Stimulated activated CD8-positive, alpha-beta memory T cell treated with anti-CD3 and anti-CD28 coated beads, Interleukin-12 subunit alpha, Interleukin-12 subunit beta, amount 100 ng/mL, for 24 hours (primary cell): ENCODE data around the gene SLC15A1.
A peak's percentile ranks its signal among the peaks of the same experiment; 100 is the strongest.
"Not testable (repeated sequence)": the region's sequence is repeated elsewhere in the genome, so short reads cannot be mapped to it uniquely, and the experiment has no call there.

Source experiments
- DNase-seq: peaks from one replicate; pipeline ENCODE4 v3.0.0-alpha.2; 2020; ENCODE audit errors: extremely low read depth

Gene SLC15A1

GRCh38 chr13:98658131-98658530 lies 94.3 kb downstream of the SLC15A1 start:
- DNase-seq, result no peak

GRCh38 chr13:98657506-98658085 lies 94.9 kb downstream of the SLC15A1 start:
- DNase-seq, result no peak

- no peak for DNase-seq
Observed at GRCh38 chr13:98656223-98656622, 96.2 kb downstream of the SLC15A1 start.

GRCh38 chr13:98653463-98653985 lies 98.9 kb downstream of the SLC15A1 start:
- peak; percentile 40 for DNase-seq

- no peak for DNase-seq
Observed at GRCh38 chr13:98652721-98653462, 99.6 kb downstream of the SLC15A1 start.

- no peak for DNase-seq
Observed at GRCh38 chr13:98652276-98652675, 100.2 kb downstream of the SLC15A1 start.

GRCh38 chr13:98651744-98652143 lies 100.7 kb downstream of the SLC15A1 start:
- no peak for DNase-seq

GRCh38 chr13:98650396-98651107 lies 101.9 kb downstream of the SLC15A1 start:
- no peak for DNase-seq

GRCh38 chr13:98649861-98650260 lies 102.6 kb downstream of the SLC15A1 start:
- DNase-seq, result no peak

GRCh38 chr13:98648686-98649085 lies 103.8 kb downstream of the SLC15A1 start:
- DNase-seq, result no peak

- no peak for DNase-seq
Observed at GRCh38 chr13:98648141-98648540, 104.3 kb downstream of the SLC15A1 start.

GRCh38 chr13:98647121-98647520 lies 105.4 kb downstream of the SLC15A1 start:
- no peak for DNase-seq

- DNase-seq, result no peak
Observed at GRCh38 chr13:98643479-98643878, 109.0 kb downstream of the SLC15A1 start.

- no peak for DNase-seq
Observed at GRCh38 chr13:98641075-98641474, 111.4 kb downstream of the SLC15A1 start.

GRCh38 chr13:98639785-98640184 lies 112.7 kb downstream of the SLC15A1 start:
- not testable (repeated sequence) for DNase-seq

GRCh38 chr13:98638352-98638751 lies 114.1 kb downstream of the SLC15A1 start:
- not testable (repeated sequence) for DNase-seq
